ENCODE measurements around the gene ZNF296. TPM values are rescaled to one million over a fixed set of nuclear protein-coding genes. Genes with fewer than 3 reads are reported as not detected.

Gene ZNF296
- total and polyA plus RNA-seq, 2 of the 13 experiments (the other 11 are each of a cell fraction or from before 2014, with no cell fraction given): 0.26 to 0.62 TPM

DNA sequence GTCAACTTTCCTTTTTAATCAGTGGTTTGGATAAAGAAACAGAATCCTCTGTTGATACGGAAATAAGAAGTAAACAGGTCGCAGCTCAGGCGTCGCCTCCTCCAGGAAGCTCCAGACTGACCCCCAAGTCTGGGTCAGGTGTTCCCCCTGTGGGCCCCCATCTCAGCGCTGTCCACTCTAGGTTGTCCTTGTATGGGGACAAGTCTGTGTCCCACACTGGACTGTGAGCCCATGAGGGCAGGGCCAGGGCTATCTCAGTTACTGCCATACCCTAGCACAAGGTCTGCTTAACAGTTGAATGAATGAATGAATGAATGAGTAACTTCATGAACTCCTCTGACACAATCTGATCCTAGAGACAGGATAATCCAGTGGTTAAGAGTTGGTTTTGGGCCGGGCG lies 29.9 kb downstream of the ZNF296 start (continued):
- TF ChIP-seq, protein P1, sequence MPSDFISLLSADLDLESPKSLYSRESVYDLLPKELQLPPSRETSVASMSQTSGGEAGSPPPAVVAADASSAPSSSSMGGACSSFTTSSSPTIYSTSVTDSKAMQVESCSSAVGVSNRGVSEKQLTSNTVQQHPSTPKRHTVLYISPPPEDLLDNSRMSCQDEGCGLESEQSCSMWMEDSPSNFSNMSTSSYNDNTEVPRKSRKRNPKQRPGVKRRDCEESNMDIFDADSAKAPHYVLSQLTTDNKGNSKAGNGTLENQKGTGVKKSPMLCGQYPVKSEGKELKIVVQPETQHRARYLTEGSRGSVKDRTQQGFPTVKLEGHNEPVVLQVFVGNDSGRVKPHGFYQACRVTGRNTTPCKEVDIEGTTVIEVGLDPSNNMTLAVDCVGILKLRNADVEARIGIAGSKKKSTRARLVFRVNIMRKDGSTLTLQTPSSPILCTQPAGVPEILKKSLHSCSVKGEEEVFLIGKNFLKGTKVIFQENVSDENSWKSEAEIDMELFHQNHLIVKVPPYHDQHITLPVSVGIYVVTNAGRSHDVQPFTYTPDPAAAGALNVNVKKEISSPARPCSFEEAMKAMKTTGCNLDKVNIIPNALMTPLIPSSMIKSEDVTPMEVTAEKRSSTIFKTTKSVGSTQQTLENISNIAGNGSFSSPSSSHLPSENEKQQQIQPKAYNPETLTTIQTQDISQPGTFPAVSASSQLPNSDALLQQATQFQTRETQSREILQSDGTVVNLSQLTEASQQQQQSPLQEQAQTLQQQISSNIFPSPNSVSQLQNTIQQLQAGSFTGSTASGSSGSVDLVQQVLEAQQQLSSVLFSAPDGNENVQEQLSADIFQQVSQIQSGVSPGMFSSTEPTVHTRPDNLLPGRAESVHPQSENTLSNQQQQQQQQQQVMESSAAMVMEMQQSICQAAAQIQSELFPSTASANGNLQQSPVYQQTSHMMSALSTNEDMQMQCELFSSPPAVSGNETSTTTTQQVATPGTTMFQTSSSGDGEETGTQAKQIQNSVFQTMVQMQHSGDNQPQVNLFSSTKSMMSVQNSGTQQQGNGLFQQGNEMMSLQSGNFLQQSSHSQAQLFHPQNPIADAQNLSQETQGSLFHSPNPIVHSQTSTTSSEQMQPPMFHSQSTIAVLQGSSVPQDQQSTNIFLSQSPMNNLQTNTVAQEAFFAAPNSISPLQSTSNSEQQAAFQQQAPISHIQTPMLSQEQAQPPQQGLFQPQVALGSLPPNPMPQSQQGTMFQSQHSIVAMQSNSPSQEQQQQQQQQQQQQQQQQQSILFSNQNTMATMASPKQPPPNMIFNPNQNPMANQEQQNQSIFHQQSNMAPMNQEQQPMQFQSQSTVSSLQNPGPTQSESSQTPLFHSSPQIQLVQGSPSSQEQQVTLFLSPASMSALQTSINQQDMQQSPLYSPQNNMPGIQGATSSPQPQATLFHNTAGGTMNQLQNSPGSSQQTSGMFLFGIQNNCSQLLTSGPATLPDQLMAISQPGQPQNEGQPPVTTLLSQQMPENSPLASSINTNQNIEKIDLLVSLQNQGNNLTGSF (CRISPR knock-in tag; IDR thresholded peaks at IDR 0.05): no peak
- TF ChIP-seq HIVEP1 (CRISPR knock-in tag; IDR thresholded peaks at IDR 0.05): 0 out of 2 replicates have a peak, but pooled peaks have one; percentile 26
- TF ChIP-seq, protein P2, sequence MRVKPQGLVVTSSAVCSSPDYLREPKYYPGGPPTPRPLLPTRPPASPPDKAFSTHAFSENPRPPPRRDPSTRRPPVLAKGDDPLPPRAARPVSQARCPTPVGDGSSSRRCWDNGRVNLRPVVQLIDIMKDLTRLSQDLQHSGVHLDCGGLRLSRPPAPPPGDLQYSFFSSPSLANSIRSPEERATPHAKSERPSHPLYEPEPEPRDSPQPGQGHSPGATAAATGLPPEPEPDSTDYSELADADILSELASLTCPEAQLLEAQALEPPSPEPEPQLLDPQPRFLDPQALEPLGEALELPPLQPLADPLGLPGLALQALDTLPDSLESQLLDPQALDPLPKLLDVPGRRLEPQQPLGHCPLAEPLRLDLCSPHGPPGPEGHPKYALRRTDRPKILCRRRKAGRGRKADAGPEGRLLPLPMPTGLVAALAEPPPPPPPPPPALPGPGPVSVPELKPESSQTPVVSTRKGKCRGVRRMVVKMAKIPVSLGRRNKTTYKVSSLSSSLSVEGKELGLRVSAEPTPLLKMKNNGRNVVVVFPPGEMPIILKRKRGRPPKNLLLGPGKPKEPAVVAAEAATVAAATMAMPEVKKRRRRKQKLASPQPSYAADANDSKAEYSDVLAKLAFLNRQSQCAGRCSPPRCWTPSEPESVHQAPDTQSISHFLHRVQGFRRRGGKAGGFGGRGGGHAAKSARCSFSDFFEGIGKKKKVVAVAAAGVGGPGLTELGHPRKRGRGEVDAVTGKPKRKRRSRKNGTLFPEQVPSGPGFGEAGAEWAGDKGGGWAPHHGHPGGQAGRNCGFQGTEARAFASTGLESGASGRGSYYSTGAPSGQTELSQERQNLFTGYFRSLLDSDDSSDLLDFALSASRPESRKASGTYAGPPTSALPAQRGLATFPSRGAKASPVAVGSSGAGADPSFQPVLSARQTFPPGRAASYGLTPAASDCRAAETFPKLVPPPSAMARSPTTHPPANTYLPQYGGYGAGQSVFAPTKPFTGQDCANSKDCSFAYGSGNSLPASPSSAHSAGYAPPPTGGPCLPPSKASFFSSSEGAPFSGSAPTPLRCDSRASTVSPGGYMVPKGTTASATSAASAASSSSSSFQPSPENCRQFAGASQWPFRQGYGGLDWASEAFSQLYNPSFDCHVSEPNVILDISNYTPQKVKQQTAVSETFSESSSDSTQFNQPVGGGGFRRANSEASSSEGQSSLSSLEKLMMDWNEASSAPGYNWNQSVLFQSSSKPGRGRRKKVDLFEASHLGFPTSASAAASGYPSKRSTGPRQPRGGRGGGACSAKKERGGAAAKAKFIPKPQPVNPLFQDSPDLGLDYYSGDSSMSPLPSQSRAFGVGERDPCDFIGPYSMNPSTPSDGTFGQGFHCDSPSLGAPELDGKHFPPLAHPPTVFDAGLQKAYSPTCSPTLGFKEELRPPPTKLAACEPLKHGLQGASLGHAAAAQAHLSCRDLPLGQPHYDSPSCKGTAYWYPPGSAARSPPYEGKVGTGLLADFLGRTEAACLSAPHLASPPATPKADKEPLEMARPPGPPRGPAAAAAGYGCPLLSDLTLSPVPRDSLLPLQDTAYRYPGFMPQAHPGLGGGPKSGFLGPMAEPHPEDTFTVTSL (CRISPR knock-in tag; IDR thresholded peaks at IDR 0.05; ENCODE audit: borderline replicate concordance): no peak
- TF ChIP-seq ZNF773 (CRISPR knock-in tag; IDR thresholded peaks at IDR 0.05; ENCODE audit: borderline replicate concordance): no peak
- no peak for TF ChIP-seq KAT7 (CRISPR knock-in tag; IDR thresholded peaks at IDR 0.05; ENCODE audit: borderline replicate concordance)
- TF ChIP-seq, protein P3, sequence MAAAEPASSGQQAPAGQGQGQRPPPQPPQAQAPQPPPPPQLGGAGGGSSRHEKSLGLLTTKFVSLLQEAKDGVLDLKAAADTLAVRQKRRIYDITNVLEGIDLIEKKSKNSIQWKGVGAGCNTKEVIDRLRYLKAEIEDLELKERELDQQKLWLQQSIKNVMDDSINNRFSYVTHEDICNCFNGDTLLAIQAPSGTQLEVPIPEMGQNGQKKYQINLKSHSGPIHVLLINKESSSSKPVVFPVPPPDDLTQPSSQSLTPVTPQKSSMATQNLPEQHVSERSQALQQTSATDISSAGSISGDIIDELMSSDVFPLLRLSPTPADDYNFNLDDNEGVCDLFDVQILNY (CRISPR knock-in tag; conservative IDR thresholded peaks at IDR 0.05): no peak
- no peak for TF ChIP-seq ZNF382 (CRISPR knock-in tag; IDR thresholded peaks at IDR 0.05; ENCODE audit: borderline replicate concordance)
- no peak for TF ChIP-seq GTF3A (CRISPR knock-in tag; conservative IDR thresholded peaks at IDR 0.05)
- TF ChIP-seq, protein P4, sequence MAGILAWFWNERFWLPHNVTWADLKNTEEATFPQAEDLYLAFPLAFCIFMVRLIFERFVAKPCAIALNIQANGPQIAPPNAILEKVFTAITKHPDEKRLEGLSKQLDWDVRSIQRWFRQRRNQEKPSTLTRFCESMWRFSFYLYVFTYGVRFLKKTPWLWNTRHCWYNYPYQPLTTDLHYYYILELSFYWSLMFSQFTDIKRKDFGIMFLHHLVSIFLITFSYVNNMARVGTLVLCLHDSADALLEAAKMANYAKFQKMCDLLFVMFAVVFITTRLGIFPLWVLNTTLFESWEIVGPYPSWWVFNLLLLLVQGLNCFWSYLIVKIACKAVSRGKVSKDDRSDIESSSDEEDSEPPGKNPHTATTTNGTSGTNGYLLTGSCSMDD (CRISPR knock-in tag; IDR thresholded peaks at IDR 0.05): no peak
- no peak for TF ChIP-seq ZNF772 (CRISPR knock-in tag; IDR thresholded peaks at IDR 0.05)
- peak; percentile 77 for TF ChIP-seq SRF (IDR thresholded peaks at IDR 0.05; ENCODE audit: low read depth, low read length)
- TF ChIP-seq ZNF839 (CRISPR knock-in tag; IDR thresholded peaks at IDR 0.05; ENCODE audit: borderline replicate concordance): no peak
- TF ChIP-seq, protein P5, sequence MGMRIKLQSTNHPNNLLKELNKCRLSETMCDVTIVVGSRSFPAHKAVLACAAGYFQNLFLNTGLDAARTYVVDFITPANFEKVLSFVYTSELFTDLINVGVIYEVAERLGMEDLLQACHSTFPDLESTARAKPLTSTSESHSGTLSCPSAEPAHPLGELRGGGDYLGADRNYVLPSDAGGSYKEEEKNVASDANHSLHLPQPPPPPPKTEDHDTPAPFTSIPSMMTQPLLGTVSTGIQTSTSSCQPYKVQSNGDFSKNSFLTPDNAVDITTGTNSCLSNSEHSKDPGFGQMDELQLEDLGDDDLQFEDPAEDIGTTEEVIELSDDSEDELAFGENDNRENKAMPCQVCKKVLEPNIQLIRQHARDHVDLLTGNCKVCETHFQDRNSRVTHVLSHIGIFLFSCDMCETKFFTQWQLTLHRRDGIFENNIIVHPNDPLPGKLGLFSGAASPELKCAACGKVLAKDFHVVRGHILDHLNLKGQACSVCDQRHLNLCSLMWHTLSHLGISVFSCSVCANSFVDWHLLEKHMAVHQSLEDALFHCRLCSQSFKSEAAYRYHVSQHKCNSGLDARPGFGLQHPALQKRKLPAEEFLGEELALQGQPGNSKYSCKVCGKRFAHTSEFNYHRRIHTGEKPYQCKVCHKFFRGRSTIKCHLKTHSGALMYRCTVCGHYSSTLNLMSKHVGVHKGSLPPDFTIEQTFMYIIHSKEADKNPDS (CRISPR knock-in tag; IDR thresholded peaks at IDR 0.05): 0 out of 2 replicates have a peak, but pooled peaks have one; percentile 11
- no peak for TF ChIP-seq ZNF615 (CRISPR knock-in tag; IDR thresholded peaks at IDR 0.05; ENCODE audit: borderline replicate concordance)
- TF ChIP-seq ZNF296 (CRISPR knock-in tag; conservative IDR thresholded peaks at IDR 0.05): 0 out of 2 replicates have a peak, but pooled peaks have one; percentile 3
